HepG2 (cell line): Measurements from ENCODE around the gene SLC13A3. TPM values are rescaled to one million over a fixed set of nuclear protein-coding genes. Genes with fewer than 3 reads are reported as not detected.

Experiments
- ATAD3A ChIP-seq: sonication (generic); formaldehyde crosslinking; IDR thresholded peaks from 2 replicates; pipeline ENCODE4 v1.4.0; 2020; ENCODE audit warnings: missing genetic modification reagents
- CHCHD3 ChIP-seq: sonication (generic); formaldehyde crosslinking; IDR thresholded peaks from 2 replicates; pipeline ENCODE4 v1.8.0; 2022; ENCODE audit warnings: mild to moderate bottlenecking, missing genetic modification reagents, moderate library complexity
- FUBP1 ChIP-seq: sonication (generic); formaldehyde crosslinking; IDR thresholded peaks from 2 replicates; pipeline ENCODE4 v1.5.1; 2020; ENCODE audit warnings: missing genetic modification reagents, mild to moderate bottlenecking, borderline replicate concordance
- HNF1B ChIP-seq: sonication (generic); formaldehyde crosslinking; IDR thresholded peaks from 2 replicates; pipeline ENCODE4 v1.5.1; 2020; ENCODE audit warnings: mild to moderate bottlenecking, moderate library complexity, missing genetic modification reagents
- IRX3 ChIP-seq: sonication (generic); formaldehyde crosslinking; IDR thresholded peaks from 2 replicates; pipeline ENCODE4 v1.8.1; 2023; ENCODE audit warnings: mild to moderate bottlenecking, low read depth, missing genetic modification reagents, borderline replicate concordance
- ISX ChIP-seq: sonication (generic); formaldehyde crosslinking; conservative IDR thresholded peaks from 2 replicates; pipeline ENCODE4 v1.5.0; 2020; ENCODE audit warnings: missing genetic modification reagents
- MLLT10 ChIP-seq: sonication (generic); formaldehyde crosslinking; IDR thresholded peaks from 2 replicates; pipeline ENCODE4 v1.4.0; 2020; ENCODE audit warnings: missing genetic modification reagents
- PAXIP1 ChIP-seq: sonication (generic); formaldehyde crosslinking; conservative IDR thresholded peaks from 2 replicates; pipeline ENCODE4 v1.4.0; 2020; ENCODE audit warnings: mild to moderate bottlenecking, missing genetic modification reagents, moderate library complexity
- SAP130 ChIP-seq: IDR thresholded peaks from 2 replicates; pipeline ENCODE4 v1.6.1; 2016; ENCODE audit warnings: low read depth
- STAT6 ChIP-seq: sonication (generic); formaldehyde crosslinking; IDR thresholded peaks from 2 replicates; pipeline ENCODE4 v1.4.0; 2020; ENCODE audit warnings: missing genetic modification reagents, mild to moderate bottlenecking, borderline replicate concordance
- ZBTB39 ChIP-seq: sonication (generic); formaldehyde crosslinking; IDR thresholded peaks from 2 replicates; pipeline ENCODE4 v1.5.0; 2020; ENCODE audit warnings: missing genetic modification reagents
- ZFP62 ChIP-seq: sonication (generic); formaldehyde crosslinking; IDR thresholded peaks from 2 replicates; pipeline ENCODE4 v1.4.0; 2020; ENCODE audit warnings: missing genetic modification reagents
- ZNF30 ChIP-seq: sonication (generic); formaldehyde crosslinking; IDR thresholded peaks from 2 replicates; pipeline ENCODE4 v1.5.0; 2020; ENCODE audit warnings: mild to moderate bottlenecking, missing genetic modification reagents
- ZNF552 ChIP-seq: sonication (generic); formaldehyde crosslinking; IDR thresholded peaks from 2 replicates; pipeline ENCODE4 v1.9.0; 2022; ENCODE audit warnings: missing genetic modification reagents, mild to moderate bottlenecking, borderline replicate concordance
- ZNF564 ChIP-seq: sonication (generic); formaldehyde crosslinking; IDR thresholded peaks from 2 replicates; pipeline ENCODE4 v1.8.1; 2023; ENCODE audit warnings: mild to moderate bottlenecking, missing genetic modification reagents
- ZNF597 ChIP-seq: sonication (generic); formaldehyde crosslinking; IDR thresholded peaks from 2 replicates; pipeline ENCODE4 v1.5.0; 2020; ENCODE audit warnings: missing genetic modification reagents
- ZNF776 ChIP-seq: sonication (generic); formaldehyde crosslinking; IDR thresholded peaks from 2 replicates; pipeline ENCODE4 v1.4.0; 2020; ENCODE audit warnings: mild to moderate bottlenecking, missing genetic modification reagents
- polyA plus RNA-seq, 8 experiments: library from polyadenylated mRNA; depleted of rRNA in 3 of 8; stranded (reverse) in 7 of 8; unstranded in 1 of 8; fragments of >200 nt; fragmentation: Illumina TruSeq in 4 of 8; extraction: Trizol in 4 of 8; gene quantifications; 2 replicates each; pipeline versions ENCODE4 v1.2.1 to v1.2.3, GENCODE V29; 2011 to 2016; ENCODE audit warnings: low read depth in 4 of 8, missing spikeins in 1 of 8, mixed read lengths in 1 of 8; ENCODE audit not compliant: insufficient read depth in 1 of 8
- total RNA-seq, 5 experiments: library from RNA; depleted of rRNA; stranded (reverse); fragments of >200 nt; fragmentation: Illumina TruSeq; extraction: Trizol; gene quantifications; 2 replicates each; pipeline ENCODE4 v1.2.3, GENCODE V29; 2016; ENCODE audit warnings: low read depth in 1 of 5

Gene SLC13A3
- total and polyA plus RNA-seq, 2 of the 13 experiments (the other 11 are each of a cell fraction or from before 2014, with no cell fraction given) = 66.5 to 76.0 TPM

- TF ChIP-seq STAT6 (CRISPR knock-in tag) (no peak), ZNF776 (no peak), ISX (CRISPR knock-in tag) (no peak), FUBP1 (CRISPR knock-in tag) (no peak), PAXIP1 (peak; percentile 75), SAP130 (peak; percentile 39; the same call in 1 of the 2 replicates), ZNF564 (CRISPR knock-in tag) (no peak), IRX3 (CRISPR knock-in tag) (no peak), ATAD3A (CRISPR knock-in tag) (no peak), ZNF597 (CRISPR knock-in tag) (no peak), HNF1B (CRISPR knock-in tag) (peak; percentile 10; the same call in 1 of the 2 replicates), CHCHD3 (CRISPR knock-in tag) (no peak), MLLT10 (CRISPR knock-in tag) (no peak), ZFP62 (CRISPR knock-in tag) (no peak), ZNF552 (CRISPR knock-in tag) (no peak), ZBTB39 (no peak), ZNF30 (CRISPR knock-in tag) (no peak)
Observed at GRCh38 chr20:46605181-46605580, 46.1 kb downstream of the SLC13A3 start (continued).
